ENCODE measurements around the gene THSD4.

DNA sequence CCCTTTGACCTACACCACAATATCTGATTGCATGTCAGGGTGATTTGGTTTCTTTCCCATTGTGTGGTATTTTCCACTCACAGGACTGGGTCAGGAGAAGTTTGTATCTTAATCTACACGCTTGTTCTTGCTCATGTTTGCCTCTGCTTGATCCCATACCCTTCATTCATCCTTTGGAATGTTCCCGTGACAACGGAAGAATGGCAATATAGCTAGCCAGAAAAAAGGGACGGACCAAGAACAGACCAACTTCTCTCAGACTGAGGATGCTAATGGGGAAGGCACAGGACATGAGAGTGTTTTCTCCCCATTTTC lies 7.8 kb upstream of the THSD4 start:
- TF ChIP-seq, protein P1, sequence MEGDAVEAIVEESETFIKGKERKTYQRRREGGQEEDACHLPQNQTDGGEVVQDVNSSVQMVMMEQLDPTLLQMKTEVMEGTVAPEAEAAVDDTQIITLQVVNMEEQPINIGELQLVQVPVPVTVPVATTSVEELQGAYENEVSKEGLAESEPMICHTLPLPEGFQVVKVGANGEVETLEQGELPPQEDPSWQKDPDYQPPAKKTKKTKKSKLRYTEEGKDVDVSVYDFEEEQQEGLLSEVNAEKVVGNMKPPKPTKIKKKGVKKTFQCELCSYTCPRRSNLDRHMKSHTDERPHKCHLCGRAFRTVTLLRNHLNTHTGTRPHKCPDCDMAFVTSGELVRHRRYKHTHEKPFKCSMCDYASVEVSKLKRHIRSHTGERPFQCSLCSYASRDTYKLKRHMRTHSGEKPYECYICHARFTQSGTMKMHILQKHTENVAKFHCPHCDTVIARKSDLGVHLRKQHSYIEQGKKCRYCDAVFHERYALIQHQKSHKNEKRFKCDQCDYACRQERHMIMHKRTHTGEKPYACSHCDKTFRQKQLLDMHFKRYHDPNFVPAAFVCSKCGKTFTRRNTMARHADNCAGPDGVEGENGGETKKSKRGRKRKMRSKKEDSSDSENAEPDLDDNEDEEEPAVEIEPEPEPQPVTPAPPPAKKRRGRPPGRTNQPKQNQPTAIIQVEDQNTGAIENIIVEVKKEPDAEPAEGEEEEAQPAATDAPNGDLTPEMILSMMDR (optimal IDR thresholded peaks at IDR 0.05 in 1 of 3, IDR thresholded peaks at IDR 0.05 in 1 of 3, conservative IDR thresholded peaks at IDR 0.05 in 1 of 3; ENCODE audit: extremely low read depth in 1 of 3, insufficient read depth in 2 of 3, low read length in 3 of 3): no peak
- no peak for TF ChIP-seq EZH2 (IDR thresholded peaks at IDR 0.05; ENCODE audit: low read length)
